SHP77 (cell line): Measurements from ENCODE around the gene TMEM200A.

Experiments used
- DNase-seq, 2 experiments: peaks; one replicate each; lab custom pipeline; 2025; lab: John Stamatoyannopoulos, UW

Gene TMEM200A

DNA sequence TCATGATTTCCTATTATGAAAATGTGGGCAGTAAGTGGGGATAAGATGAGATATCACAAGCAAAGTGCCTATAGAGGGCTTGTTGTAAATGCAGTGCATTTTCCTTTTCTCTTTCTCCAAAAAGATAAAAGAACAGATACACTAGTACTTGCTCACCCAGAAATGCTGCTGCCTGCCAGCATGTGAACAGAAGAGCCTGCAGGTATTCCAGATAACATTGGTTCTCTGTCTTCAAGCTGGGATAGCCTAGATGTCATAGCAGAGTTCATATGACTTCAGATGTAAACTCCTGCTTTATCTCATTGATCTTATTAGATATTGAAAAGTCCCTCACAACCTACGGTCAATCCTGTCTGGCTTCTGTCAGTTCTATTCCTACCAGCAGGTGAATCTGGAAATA, 123.7 kb downstream of the TMEM200A start:
- no peak for DNase-seq
